Right atrium auricular region (tissue), 2 donors: ENCODE data around the gene SCYL2. TPM values are rescaled to one million over a fixed set of nuclear protein-coding genes. Genes with fewer than 3 reads are reported as not detected.
"Not testable (repeated sequence)": the region's sequence is repeated elsewhere in the genome, so short reads cannot be mapped to it uniquely, and the experiment has no call there.

Experiments
- DNase-seq: peaks from one replicate; pipeline ENCODE4 v3.0.0-alpha.2; 2019; ENCODE audit warnings: low spot score
- H3K27ac ChIP-seq, 2 donors: fragments of 200-600 bp; sonication (generic); 1 replicate in 1 of 2; 2 replicates in 1 of 2; pipeline ENCODE4 v1.5.1; 2016 to 2019
- H3K27me3 ChIP-seq, 2 donors: fragments of 200-600 bp; sonication (generic); one replicate each; pipeline versions ENCODE4 v1.5.1 to v1.6.0; 2017 to 2019
- H3K36me3 ChIP-seq: fragments of 200-600 bp; sonication (generic); one replicate; pipeline ENCODE4 v1.5.1; 2016
- H3K4me1 ChIP-seq, 2 donors: fragments of 200-600 bp; sonication (generic); one replicate each; pipeline versions ENCODE4 v1.5.1 to v1.6.0; 2017 to 2019
- H3K4me3 ChIP-seq, 2 donors: fragments of 200-600 bp; sonication (generic); 1 replicate in 1 of 2; 2 replicates in 1 of 2; pipeline ENCODE4 v1.5.1; 2017 to 2019; ENCODE audit warnings: mild to moderate bottlenecking in 1 of 2, moderate library complexity in 1 of 2
- H3K9me3 ChIP-seq, 2 donors: fragments of 200-600 bp; sonication (generic); one replicate each; pipeline ENCODE4 v1.5.1; 2019
- CTCF ChIP-seq, 2 donors: fragments of 200-600 bp; sonication (generic); IDR thresholded peaks; one replicate each; pipeline ENCODE4 v1.5.1; 2019; ENCODE audit warnings: antibody characterized with exemption in 2 of 2
- total RNA-seq, 2 donors: library from RNA; depleted of rRNA; stranded (reverse); fragments of >200 nt; gene quantifications; one replicate each; pipeline ENCODE4 v1.1.0, GENCODE V29; 2016

SCYL2 gene
- total RNA-seq, 2 donors from 2014 or later: 21.1 to 36.9 TPM

- TF ChIP-seq CTCF (IDR thresholded peaks at IDR 0.05): no peak
- H3K4me3 ChIP-seq: no peak overlapping the region
- no peak for DNase-seq
- no peaks in the 10 kb centered on the region for H3K36me3 ChIP-seq
- no peak overlapping the region for H3K27ac ChIP-seq
- no peaks in the 10 kb centered on the region for H3K9me3 ChIP-seq
- peaks cover 0 to 9% of the 10 kb centered on the region in 2 donors for H3K4me1 ChIP-seq
- H3K27me3 ChIP-seq: no peaks in the 10 kb centered on the region
These were observed 7.3 kb downstream of the SCYL2 start for GRCh38 chr12:100274291-100274690.

GRCh38 chr12:100279159-100279558, 12.2 kb downstream of the SCYL2 start:
- Histone ChIP-seq H3K27me3 (no peaks in the 10 kb centered on the region), H3K9me3 (no peaks in the 10 kb centered on the region), H3K36me3 (peaks cover 5% of the 10 kb centered on the region), H3K4me1 (peaks cover 0 to 6% of the 10 kb centered on the region in 2 donors), H3K27ac (no peak overlapping the region), H3K4me3 (no peak overlapping the region)
- no peak for TF ChIP-seq CTCF (IDR thresholded peaks at IDR 0.05)
- no peak for DNase-seq

- Histone ChIP-seq H3K4me1 (peaks cover 0 to 6% of the 10 kb centered on the region in 2 donors), H3K9me3 (no peaks in the 10 kb centered on the region), H3K27ac (no peak overlapping the region), H3K4me3 (no peak overlapping the region), H3K36me3 (peaks cover 10% of the 10 kb centered on the region), H3K27me3 (no peaks in the 10 kb centered on the region)
- no peak for DNase-seq
- no peak for TF ChIP-seq CTCF (IDR thresholded peaks at IDR 0.05)
These were observed 12.7 kb downstream of the SCYL2 start for GRCh38 chr12:100279607-100280244.

- peaks cover 13% of the 10 kb centered on the region for H3K36me3 ChIP-seq
- H3K27ac ChIP-seq: not testable (repeated sequence)
These were observed 17.6 kb downstream of the SCYL2 start for GRCh38 chr12:100284556-100284955.

GRCh38 chr12:100289038-100289437, 22.1 kb downstream of the SCYL2 start:
- Histone ChIP-seq H3K27me3 (no peaks in the 10 kb centered on the region), H3K4me3 (no peak overlapping the region), H3K27ac (no peak overlapping the region), H3K36me3 (peaks cover 20% of the 10 kb centered on the region), H3K4me1 (no peaks in the 10 kb centered on the region), H3K9me3 (no peaks in the 10 kb centered on the region)
- no peak for DNase-seq
- no peak for TF ChIP-seq CTCF (IDR thresholded peaks at IDR 0.05)

More at GRCh38 chr12:100284556-100284955, 17.6 kb downstream of the SCYL2 start:
- H3K27me3 ChIP-seq, H3K4me1 ChIP-seq, DNase-seq, H3K9me3 ChIP-seq, H3K4me3 ChIP-seq: not testable (repeated sequence)

- H3K4me1 ChIP-seq: no peaks in the 10 kb centered on the region
These were observed 23.0 kb downstream of the SCYL2 start for GRCh38 chr12:100290016-100290415.

More at GRCh38 chr12:100290016-100290415, 23.0 kb downstream of the SCYL2 start:
- no peak overlapping the region for H3K27ac ChIP-seq
- no peak for DNase-seq
- H3K9me3 ChIP-seq: no peaks in the 10 kb centered on the region
- TF ChIP-seq CTCF (IDR thresholded peaks at IDR 0.05): no peak
- H3K27me3 ChIP-seq: no peaks in the 10 kb centered on the region
- peaks cover 11% of the 10 kb centered on the region for H3K36me3 ChIP-seq
- H3K4me3 ChIP-seq: no peak overlapping the region
